GM23248 (cell line): ENCODE results near the gene FATE1. TPM values are rescaled to one million over a fixed set of nuclear protein-coding genes. Genes with fewer than 3 reads are reported as not detected.

ENCODE experiments used
- DNase-seq: peaks from one replicate; pipeline ENCODE4 v3.0.0-alpha.2; 2015
- H2AFZ ChIP-seq: fragments of 200-600 bp; sonication (generic); 2 replicates; pipeline ENCODE4 v1.6.1; 2016; ENCODE audit warnings: antibody characterized with exemption
- H3F3A ChIP-seq: fragments of 200-600 bp; sonication (generic); 2 replicates; pipeline ENCODE4 v1.6.1; 2016; ENCODE audit warnings: mild to moderate bottlenecking, antibody characterized with exemption, mixed run types; ENCODE audit not compliant: insufficient read depth
- H3K27ac ChIP-seq: fragments of 200-600 bp; sonication (generic); 2 replicates; pipeline ENCODE4 v1.5.1; 2016; ENCODE audit warnings: mild to moderate bottlenecking
- H3K27me3 ChIP-seq: fragments of 200-600 bp; sonication (generic); replicated peaks from 2 replicates; pipeline ENCODE4 v1.6.1; 2016; ENCODE audit warnings: mild to moderate bottlenecking; ENCODE audit not compliant: insufficient read depth
- H3K36me3 ChIP-seq: fragments of 200-600 bp; sonication (generic); 2 replicates; pipeline ENCODE4 v1.6.1; 2016; ENCODE audit warnings: low read depth, mild to moderate bottlenecking
- H3K4me1 ChIP-seq: fragments of 200-600 bp; sonication (generic); 2 replicates; pipeline ENCODE4 v1.6.1; 2016; ENCODE audit warnings: mild to moderate bottlenecking; ENCODE audit not compliant: insufficient read depth
- H3K4me2 ChIP-seq: fragments of 200-600 bp; sonication (generic); one replicate; pipeline ENCODE4 v1.6.1; 2016; ENCODE audit warnings: mild to moderate bottlenecking; ENCODE audit not compliant: unreplicated experiment
- H3K4me3 ChIP-seq: fragments of 200-600 bp; sonication (generic); 2 replicates; pipeline ENCODE4 v1.5.1; 2016; ENCODE audit warnings: mild to moderate bottlenecking
- H3K79me2 ChIP-seq: fragments of 200-600 bp; sonication (generic); 2 replicates; pipeline ENCODE4 v1.6.1; 2016; ENCODE audit warnings: mild to moderate bottlenecking; ENCODE audit not compliant: insufficient read depth
- H3K9ac ChIP-seq: fragments of 200-600 bp; sonication (generic); 2 replicates; pipeline ENCODE4 v1.6.1; 2016; ENCODE audit warnings: mild to moderate bottlenecking
- H3K9me2 ChIP-seq: fragments of 200-600 bp; sonication (generic); 2 replicates; pipeline ENCODE4 v1.6.1; 2016; ENCODE audit warnings: mixed run types, mild to moderate bottlenecking, moderate library complexity; ENCODE audit not compliant: insufficient read depth
- H3K9me3 ChIP-seq: fragments of 200-600 bp; sonication (generic); one replicate; pipeline ENCODE4 v1.6.1; 2017; ENCODE audit warnings: low read depth
- H4K20me1 ChIP-seq: fragments of 200-600 bp; sonication (generic); 2 replicates; pipeline ENCODE4 v1.6.0; 2016; ENCODE audit not compliant: insufficient read depth
- EZH2 ChIP-seq: fragments of 200-600 bp; sonication (generic); IDR thresholded peaks from 2 replicates; pipeline ENCODE4 v1.6.1; 2018; ENCODE audit warnings: antibody characterized with exemption, mild to moderate bottlenecking; ENCODE audit not compliant: insufficient read depth, poor library complexity, severe bottlenecking
- EZH2phosphoT487 ChIP-seq: fragments of 200-600 bp; sonication (generic); IDR thresholded peaks from 2 replicates; pipeline ENCODE4 v1.6.1; 2018; ENCODE audit warnings: antibody characterized with exemption, moderate library complexity, mild to moderate bottlenecking, low read depth; ENCODE audit not compliant: insufficient read depth
- WGBS, 2 experiments: methylation state at CpG; one replicate each; pipeline ENCODE4 v1.1.6; 2015 to 2017; ENCODE audit warnings: low lambda C conversion rate in 2 of 2, low coverage in 1 of 2; ENCODE audit errors: missing lambda C conversion rate in 2 of 2; 5-methylcytosine and 5-hydroxymethylcytosine counted together
- in situ Hi-C: fragments of 300-500 bp; cut with MboI; formaldehyde crosslinking; loops from 2 replicates; pipeline ENCODE4 v1.15.0; 2020
- polyA plus RNA-seq: library from polyadenylated mRNA; unstranded; fragments of >200 nt; fragmentation: Nextera tagmentation; extraction: Ambion mirVana; gene quantifications from 2 replicates; pipeline ENCODE4 v1.2.1, GENCODE V29; 2016
- total RNA-seq: library from RNA; depleted of rRNA; stranded (reverse); fragments of >200 nt; shearing (Covaris generic); gene quantifications from 2 replicates; pipeline ENCODE4 v1.2.3, GENCODE V29; 2014

Gene FATE1
- total and polyA plus RNA-seq, 2 experiments from 2014 or later, result not detected

- WGBS, 2 experiments, result 59 to 62% methylated on average over 3 to 4 of the region's 4 CpGs
- no peak for TF ChIP-seq EZH2
- TF ChIP-seq EZH2phosphoT487, result no peak
- Histone ChIP-seq H3K4me1 (no peaks in the 10 kb centered on the region), H3K4me2 (no peak overlapping the region), H3K36me3 (no peaks in the 10 kb centered on the region), H3K9me2 (no peaks in the 10 kb centered on the region), H3K9ac (no peak overlapping the region), H3K4me3 (no peak overlapping the region), H3F3A (no peaks in the 10 kb centered on the region), H3K9me3 (no peaks in the 10 kb centered on the region), H3K79me2 (no peaks in the 10 kb centered on the region), H3K27ac (no peak overlapping the region), H4K20me1 (no peaks in the 10 kb centered on the region), H2AFZ (no peak overlapping the region), H3K27me3 (no peaks in the 10 kb centered on the region)
- in situ Hi-C loops, result no loop called here
- DNase-seq, result no peak
These were observed 13.4 kb downstream of the FATE1 start for GRCh38 chrX:151729056-151729725.

DNA sequence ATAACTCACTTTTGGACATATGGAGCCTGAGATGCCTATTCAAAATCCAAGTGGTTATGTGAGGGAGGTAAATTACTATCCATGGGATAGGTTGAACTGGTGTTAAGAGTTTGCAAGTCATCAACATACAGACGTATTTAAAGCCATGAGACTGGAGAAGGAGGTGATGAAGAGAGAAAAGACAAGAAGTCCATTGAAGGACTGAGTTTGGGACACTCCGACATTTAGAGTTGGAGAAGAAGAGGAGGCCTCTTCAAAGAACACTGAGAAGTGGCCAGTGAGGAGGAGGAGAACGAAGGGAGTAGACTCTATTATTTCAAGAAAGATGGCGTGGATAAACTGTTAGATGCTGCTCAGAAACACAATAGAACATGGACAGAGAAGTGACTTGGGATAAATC lies 18.6 kb downstream of the FATE1 start, which contains the start of gene CNGA2:
Gene CNGA2, plus strand, starts transcription at position 301 of the 400 bp plus-strand sequence. CDS start 3,738 bp downstream, outside the sequence.
- no peaks in the 10 kb centered on the region for H3F3A ChIP-seq
- in situ Hi-C loops, result no loop called here
- no peaks in the 10 kb centered on the region for H4K20me1 ChIP-seq
- DNase-seq, result no peak
- no peak within 1 kb of the TSS for H3K4me2 ChIP-seq
- no peak within 1 kb of the TSS for H2AFZ ChIP-seq
- H3K79me2 ChIP-seq, result no peaks in the 10 kb centered on the region
- no peaks in the 10 kb centered on the region for H3K9me3 ChIP-seq
- H3K4me1 ChIP-seq, result no peaks in the 10 kb centered on the region
- no peak within 1 kb of the TSS for H3K9ac ChIP-seq
- H3K27ac ChIP-seq, result no peak within 1 kb of the TSS
- TF ChIP-seq EZH2phosphoT487 (no peak), EZH2 (no peak)
- 25 to 27% methylated on average over 4 of the region's 4 CpGs for WGBS, 2 experiments
- no peak within 1 kb of the TSS for H3K4me3 ChIP-seq
- H3K27me3 ChIP-seq, result no peaks in the 10 kb centered on the region
- H3K36me3 ChIP-seq, result no peaks in the 10 kb centered on the region
- no peaks in the 10 kb centered on the region for H3K9me2 ChIP-seq

GRCh38 chrX:151735219-151735618 lies 19.4 kb downstream of the FATE1 start:
- no peak overlapping the region for H2AFZ ChIP-seq
- TF ChIP-seq EZH2phosphoT487, result no peak
- TF ChIP-seq EZH2, result no peak
- H3K4me2 ChIP-seq, result no peak overlapping the region
- no peaks in the 10 kb centered on the region for H3K36me3 ChIP-seq
- no peaks in the 10 kb centered on the region for H3K9me3 ChIP-seq
- H3F3A ChIP-seq, result no peaks in the 10 kb centered on the region
- no peaks in the 10 kb centered on the region for H3K4me1 ChIP-seq
- H3K79me2 ChIP-seq, result no peaks in the 10 kb centered on the region
- no peaks in the 10 kb centered on the region for H3K27me3 ChIP-seq
- no peak overlapping the region for H3K4me3 ChIP-seq
- H3K9ac ChIP-seq, result no peak overlapping the region
- in situ Hi-C loops, result no loop called here
- WGBS, 2 experiments, result 32 to 50% methylated on average over 1 to 2 of the region's 2 CpGs
- no peak for DNase-seq
- no peak overlapping the region for H3K27ac ChIP-seq
- H4K20me1 ChIP-seq, result no peaks in the 10 kb centered on the region
- no peaks in the 10 kb centered on the region for H3K9me2 ChIP-seq

GRCh38 chrX:151736685-151737084 lies 20.9 kb downstream of the FATE1 start:
- Histone ChIP-seq H3K4me1 (no peaks in the 10 kb centered on the region), H3K27me3 (no peaks in the 10 kb centered on the region), H3K9me2 (no peaks in the 10 kb centered on the region), H3F3A (no peaks in the 10 kb centered on the region), H4K20me1 (no peaks in the 10 kb centered on the region), H3K27ac (no peak overlapping the region), H3K4me3 (no peak overlapping the region), H3K9me3 (no peaks in the 10 kb centered on the region), H3K36me3 (no peaks in the 10 kb centered on the region), H2AFZ (no peak overlapping the region), H3K9ac (no peak overlapping the region), H3K79me2 (no peaks in the 10 kb centered on the region), H3K4me2 (no peak overlapping the region)
- in situ Hi-C loops, result no loop called here
- WGBS, 2 experiments, result 46 to 54% methylated on average over 6 of the region's 6 CpGs
- TF ChIP-seq EZH2phosphoT487, result no peak
- no peak for TF ChIP-seq EZH2
- DNase-seq, result no peak

DNA sequence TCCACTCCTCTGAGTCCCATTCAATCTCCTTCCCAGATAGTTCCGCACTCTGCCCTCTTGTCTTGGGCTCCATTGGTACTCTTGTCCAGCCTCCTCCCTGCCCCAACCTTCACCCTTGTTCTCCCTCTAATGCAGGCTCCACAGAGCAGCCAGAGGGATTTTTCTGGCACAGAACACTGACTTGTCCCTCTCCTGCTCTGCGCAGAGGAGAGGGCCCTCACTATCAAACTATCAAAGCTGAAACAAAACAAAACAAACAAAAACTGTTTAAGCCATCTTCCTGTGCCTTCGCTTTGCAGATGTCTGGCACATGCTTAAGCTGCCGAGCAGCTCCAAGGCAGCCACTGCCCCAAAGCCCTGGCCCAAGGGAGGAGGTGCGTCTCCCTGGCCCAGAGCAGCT lies 21.7 kb downstream of the FATE1 start:
- H3K9me2 ChIP-seq, result no peaks in the 10 kb centered on the region
- H3K36me3 ChIP-seq, result no peaks in the 10 kb centered on the region
- no peak for DNase-seq
- TF ChIP-seq EZH2phosphoT487, result no peak
- no peak for TF ChIP-seq EZH2
- no peaks in the 10 kb centered on the region for H3K27me3 ChIP-seq
- no peaks in the 10 kb centered on the region for H3K4me1 ChIP-seq
- H3K27ac ChIP-seq, result no peak overlapping the region
- H3K9ac ChIP-seq, result no peak overlapping the region
- no peaks in the 10 kb centered on the region for H3K79me2 ChIP-seq
- in situ Hi-C loops, result no loop called here
- H3K4me3 ChIP-seq, result no peak overlapping the region
- 17 to 32% methylated on average over 3 to 5 of the region's 5 CpGs for WGBS, 2 experiments
- no peaks in the 10 kb centered on the region for H4K20me1 ChIP-seq
- no peak overlapping the region for H2AFZ ChIP-seq
- no peaks in the 10 kb centered on the region for H3F3A ChIP-seq
- H3K9me3 ChIP-seq, result no peaks in the 10 kb centered on the region
- H3K4me2 ChIP-seq, result no peak overlapping the region
